Thyroid gland (tissue), 4 donors: ENCODE data around the gene HYI.

ENCODE experiments used
- CTCF ChIP-seq, 6 experiments: fragments of 200-600 bp in 3 of 6; fragments of 450-650 bp in 3 of 6; sonication (generic) in 3 of 6; IDR thresholded peaks; one replicate each; pipeline ENCODE4 v1.5.1; 2016 to 2019; ENCODE audit warnings: antibody characterized with exemption in 6 of 6, mild to moderate bottlenecking in 2 of 6, inconsistent platforms in 1 of 6, moderate library complexity in 1 of 6
- POLR2A ChIP-seq, 2 donors: fragments of 450-650 bp; IDR thresholded peaks; one replicate each; pipeline ENCODE4 v1.6.1; 2017; ENCODE audit warnings: antibody characterized with exemption in 2 of 2, mild to moderate bottlenecking in 2 of 2, moderate library complexity in 1 of 2

- TF ChIP-seq CTCF (IDR thresholded peaks at IDR 0.05) (no peak), POLR2A (IDR thresholded peaks at IDR 0.05) (no peak)
Observed at GRCh38 chr1:43446388-43446740, 7.4 kb downstream of the HYI start.
